ENCODE results near the gene OR2V1.

- TF ChIP-seq POLR2A (IDR thresholded peaks at IDR 0.05): no peak
- no peak for TF ChIP-seq CTCF (IDR thresholded peaks at IDR 0.05 in 8 of 11, conservative IDR thresholded peaks at IDR 0.05 in 3 of 11)
Observed at GRCh38 chr5:181107699-181108098, 23.3 kb downstream of the OR2V1 start.
